ENCODE data around the gene SAP30BP. TPM values are rescaled to one million over a fixed set of nuclear protein-coding genes. Genes with fewer than 3 reads are reported as not detected.

The SAP30BP gene
- total RNA-seq, 1 donor from 2014 or later: 58.6 TPM

- Histone ChIP-seq H3K4me3 (ENCODE audit: low read depth, low read length) (peak within 1 kb of the TSS; percentile 42), H3K36me3 (ENCODE audit: control insufficient read depth, insufficient read depth, low read length) (no peaks in the 10 kb centered on the region), H3K27me3 (ENCODE audit: control insufficient read depth, insufficient read depth, low read length) (peaks cover 12% of the 10 kb centered on the region)
- TF ChIP-seq, protein P1, sequence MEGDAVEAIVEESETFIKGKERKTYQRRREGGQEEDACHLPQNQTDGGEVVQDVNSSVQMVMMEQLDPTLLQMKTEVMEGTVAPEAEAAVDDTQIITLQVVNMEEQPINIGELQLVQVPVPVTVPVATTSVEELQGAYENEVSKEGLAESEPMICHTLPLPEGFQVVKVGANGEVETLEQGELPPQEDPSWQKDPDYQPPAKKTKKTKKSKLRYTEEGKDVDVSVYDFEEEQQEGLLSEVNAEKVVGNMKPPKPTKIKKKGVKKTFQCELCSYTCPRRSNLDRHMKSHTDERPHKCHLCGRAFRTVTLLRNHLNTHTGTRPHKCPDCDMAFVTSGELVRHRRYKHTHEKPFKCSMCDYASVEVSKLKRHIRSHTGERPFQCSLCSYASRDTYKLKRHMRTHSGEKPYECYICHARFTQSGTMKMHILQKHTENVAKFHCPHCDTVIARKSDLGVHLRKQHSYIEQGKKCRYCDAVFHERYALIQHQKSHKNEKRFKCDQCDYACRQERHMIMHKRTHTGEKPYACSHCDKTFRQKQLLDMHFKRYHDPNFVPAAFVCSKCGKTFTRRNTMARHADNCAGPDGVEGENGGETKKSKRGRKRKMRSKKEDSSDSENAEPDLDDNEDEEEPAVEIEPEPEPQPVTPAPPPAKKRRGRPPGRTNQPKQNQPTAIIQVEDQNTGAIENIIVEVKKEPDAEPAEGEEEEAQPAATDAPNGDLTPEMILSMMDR (IDR thresholded peaks at IDR 0.05; ENCODE audit: insufficient read depth, low read length, poor library complexity, severe bottlenecking): no peak
- DNase-seq (ENCODE audit: low read depth): no peak
These were observed 53.7 kb downstream of the SAP30BP start, which contains the start of gene ITGB4 for GRCh38 chr17:75720656-75721462. TSS of gene ITGB4 (plus strand) at chr17:75721459. CDS start at chr17:75724704, 3,245 bp downstream.

DNA sequence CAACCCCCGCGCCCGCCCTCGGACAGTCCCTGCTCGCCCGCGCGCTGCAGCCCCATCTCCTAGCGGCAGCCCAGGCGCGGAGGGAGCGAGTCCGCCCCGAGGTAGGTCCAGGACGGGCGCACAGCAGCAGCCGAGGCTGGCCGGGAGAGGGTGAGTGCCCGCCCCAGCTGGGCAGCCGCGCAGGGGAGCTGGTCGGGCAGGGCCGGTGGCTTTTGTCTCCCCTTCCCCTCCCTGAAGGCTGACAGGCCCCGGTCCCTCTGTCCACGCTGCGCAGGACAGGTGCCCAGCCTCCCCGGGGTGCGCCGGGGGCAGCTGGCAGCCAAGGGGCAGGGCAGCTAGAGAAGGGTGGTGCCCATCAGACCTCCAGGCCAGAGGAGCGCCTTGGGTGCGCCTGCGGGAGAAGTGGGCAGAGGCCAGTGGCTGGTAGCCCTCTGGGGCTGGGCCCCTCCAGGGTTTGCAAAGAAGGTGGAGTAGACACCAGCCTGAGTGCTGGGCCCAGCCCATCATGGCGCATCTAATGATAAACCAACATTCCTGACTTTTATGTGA is 54.4 kb downstream of the SAP30BP start:
- peaks cover 12% of the 10 kb centered on the region for H3K27me3 ChIP-seq (ENCODE audit: control insufficient read depth, insufficient read depth, low read length)
- TF ChIP-seq, protein P1 (IDR thresholded peaks at IDR 0.05; ENCODE audit: insufficient read depth, low read length, poor library complexity, severe bottlenecking): no peak
- H3K36me3 ChIP-seq (ENCODE audit: control insufficient read depth, insufficient read depth, low read length): no peaks in the 10 kb centered on the region
- H3K4me3 ChIP-seq (ENCODE audit: low read depth, low read length): peak overlapping the region; percentile 42
- DNase-seq (ENCODE audit: low read depth): no peak

GRCh38 chr17:75722076-75722475 is 54.9 kb downstream of the SAP30BP start:
- peaks cover 12% of the 10 kb centered on the region for H3K27me3 ChIP-seq (ENCODE audit: control insufficient read depth, insufficient read depth, low read length)
- no peaks in the 10 kb centered on the region for H3K36me3 ChIP-seq (ENCODE audit: control insufficient read depth, insufficient read depth, low read length)
- TF ChIP-seq, protein P1 (IDR thresholded peaks at IDR 0.05; ENCODE audit: insufficient read depth, low read length, poor library complexity, severe bottlenecking): no peak

GRCh38 chr17:75722542-75723095 is 55.5 kb downstream of the SAP30BP start:
- Histone ChIP-seq H3K27me3 (ENCODE audit: control insufficient read depth, insufficient read depth, low read length) (peaks cover 12% of the 10 kb centered on the region), H3K4me3 (ENCODE audit: low read depth, low read length) (no peak overlapping the region), H3K36me3 (ENCODE audit: control insufficient read depth, insufficient read depth, low read length) (no peaks in the 10 kb centered on the region)
- DNase-seq (ENCODE audit: low read depth): no peak
- TF ChIP-seq, protein P1 (IDR thresholded peaks at IDR 0.05; ENCODE audit: insufficient read depth, low read length, poor library complexity, severe bottlenecking): no peak

More at GRCh38 chr17:75722076-75722475, 54.9 kb downstream of the SAP30BP start:
- DNase-seq (ENCODE audit: low read depth): no peak
- no peak overlapping the region for H3K4me3 ChIP-seq (ENCODE audit: low read depth, low read length)

DNA sequence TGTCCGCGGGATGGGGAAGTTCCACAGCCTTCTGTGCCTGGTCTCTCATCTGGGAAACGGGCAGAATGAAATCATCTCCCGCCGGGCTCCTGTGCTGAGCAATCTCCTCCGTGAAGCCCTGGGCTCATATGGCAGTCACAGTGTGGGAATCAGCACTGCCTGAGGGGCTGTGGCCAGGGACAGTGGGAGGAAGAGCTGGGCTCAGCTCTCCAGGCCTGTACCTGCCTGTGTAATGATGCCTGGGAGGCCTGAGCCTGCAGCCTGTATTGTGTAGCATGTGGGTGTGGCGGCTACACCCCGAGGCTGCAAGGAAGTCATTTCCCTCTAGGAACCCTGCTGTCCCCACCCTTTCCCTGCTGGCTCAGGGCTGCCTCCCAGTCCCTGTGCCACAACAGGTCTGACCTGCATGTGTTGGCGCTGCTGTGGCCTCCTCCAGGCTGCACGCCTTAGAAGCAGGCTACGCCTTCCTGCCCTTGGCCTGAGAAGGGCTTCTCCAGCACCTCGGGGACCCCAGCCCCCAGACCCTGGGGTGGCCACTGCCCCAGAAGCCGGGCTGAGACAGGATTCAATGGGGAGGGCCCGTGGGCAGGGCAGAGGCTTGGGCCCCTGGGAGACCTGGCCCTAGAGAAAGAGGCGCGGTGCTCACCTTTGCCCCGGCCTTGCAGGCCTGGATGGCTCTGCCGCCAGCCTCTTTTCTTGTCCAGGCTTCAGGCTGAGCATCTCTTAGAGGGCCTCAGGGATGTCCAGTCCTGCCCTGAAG is 56.2 kb downstream of the SAP30BP start:
- DNase-seq (ENCODE audit: low read depth): no peak
- Histone ChIP-seq H3K27me3 (ENCODE audit: control insufficient read depth, insufficient read depth, low read length) (peaks cover 12% of the 10 kb centered on the region), H3K36me3 (ENCODE audit: control insufficient read depth, insufficient read depth, low read length) (no peaks in the 10 kb centered on the region), H3K4me3 (ENCODE audit: low read depth, low read length) (no peak overlapping the region)
- TF ChIP-seq, protein P1 (IDR thresholded peaks at IDR 0.05; ENCODE audit: insufficient read depth, low read length, poor library complexity, severe bottlenecking): no peak

All from kidney epithelial cell (primary cell).